Right ventricle myocardium inferior (tissue), 1 donor: ENCODE data around the gene FOXP2. TPM values are rescaled to one million over a fixed set of nuclear protein-coding genes. Genes with fewer than 3 reads are reported as not detected.
"Not testable (repeated sequence)": the region's sequence is repeated elsewhere in the genome, so short reads cannot be mapped to it uniquely, and the experiment has no call there.

Source experiments
- ATAC-seq: fragments of 200-7000 bp; cut with Tn5 transposase; one replicate; pipeline ENCODE4 v1.9.1; 2020; ENCODE audit warnings: mild to moderate bottlenecking, moderate library complexity
- DNase-seq: peaks from one replicate; pipeline ENCODE4 v3.0.0; 2021; ENCODE audit errors: missing footprints
- intact Hi-C: fragments of 100-400 bp; cut with DNase I; formaldehyde crosslinking; loops from one replicate; pipeline ENCODE4 v1.11.0; 2022
- total RNA-seq: library from RNA; stranded (reverse); fragmentation: NEBNext Ultra II Directional; extraction: Animal tissue kit (Norgen Biotek cat#: 25700); gene quantifications from one replicate; pipeline ENCODE4 v1.2.1, GENCODE V29; 2021
- donor health status: DM: no; HTN: yes; CAD: no; lungs with severe emphysema.

FOXP2 gene
- total RNA-seq, 1 donor from 2014 or later = 2.4 TPM

DNA sequence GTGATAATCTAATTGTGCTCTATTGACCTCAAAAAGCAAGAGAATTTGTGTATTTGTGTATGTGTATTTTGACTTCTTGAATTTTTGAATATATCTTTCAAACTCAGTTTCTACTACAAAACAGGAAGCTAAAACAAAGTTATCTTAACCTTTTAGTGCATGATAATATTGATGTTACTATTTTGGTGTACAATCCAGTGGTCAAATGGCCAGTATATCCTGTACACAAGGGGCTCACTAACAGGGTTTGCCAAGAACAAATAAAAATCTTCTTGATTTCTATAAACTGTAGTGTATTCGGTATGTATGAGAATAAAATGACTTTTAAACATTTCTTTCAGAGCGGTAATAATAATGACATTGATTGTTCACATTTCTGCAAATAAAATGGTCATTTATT is 69.6 kb downstream of the FOXP2 start:
- no peak for ATAC-seq
- intact Hi-C loops = no loop called here
- DNase-seq = no peak

DNA sequence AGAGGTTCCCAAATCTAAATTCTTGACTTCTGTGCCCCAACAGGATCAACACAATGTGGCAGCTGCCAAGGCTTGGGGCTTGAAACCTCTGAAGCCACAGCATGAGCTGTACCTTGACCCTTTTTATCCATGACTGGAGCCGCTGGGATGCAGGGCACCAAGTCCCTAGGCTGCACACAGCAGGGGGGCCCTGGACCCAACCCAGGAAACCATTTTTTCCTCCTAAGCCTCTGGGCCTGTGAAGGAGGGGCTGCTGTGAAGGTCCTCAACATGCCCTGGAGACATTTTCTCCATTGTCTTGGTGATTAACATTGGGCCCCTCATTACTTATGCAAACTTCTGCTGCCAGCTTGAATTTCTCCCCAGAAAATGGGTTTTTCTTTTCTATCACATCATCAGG is 72.6 kb downstream of the FOXP2 start:
- ATAC-seq = no peak
- DNase-seq = no peak
- intact Hi-C loops = no loop called here

DNA sequence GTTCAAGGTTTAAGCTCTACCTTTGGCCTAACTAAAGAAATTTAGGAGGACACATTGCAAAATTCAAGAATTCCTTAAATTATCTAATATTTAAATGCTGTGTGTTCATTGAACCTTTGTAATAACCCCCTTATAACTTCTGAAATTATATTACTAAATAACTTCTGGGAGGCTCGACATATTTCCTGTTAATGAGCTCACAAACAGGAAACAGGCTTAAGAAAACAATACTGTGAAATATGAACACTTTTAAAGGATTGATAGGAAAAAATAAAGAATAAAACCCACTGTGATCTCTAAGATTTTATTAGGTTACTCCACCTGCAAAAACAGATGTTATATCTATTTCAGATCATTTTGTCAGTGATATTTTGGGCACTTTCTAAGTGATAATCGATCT is 74.1 kb downstream of the FOXP2 start:
- ATAC-seq = no peak
- intact Hi-C loops = no loop called here
- DNase-seq = no peak

DNA sequence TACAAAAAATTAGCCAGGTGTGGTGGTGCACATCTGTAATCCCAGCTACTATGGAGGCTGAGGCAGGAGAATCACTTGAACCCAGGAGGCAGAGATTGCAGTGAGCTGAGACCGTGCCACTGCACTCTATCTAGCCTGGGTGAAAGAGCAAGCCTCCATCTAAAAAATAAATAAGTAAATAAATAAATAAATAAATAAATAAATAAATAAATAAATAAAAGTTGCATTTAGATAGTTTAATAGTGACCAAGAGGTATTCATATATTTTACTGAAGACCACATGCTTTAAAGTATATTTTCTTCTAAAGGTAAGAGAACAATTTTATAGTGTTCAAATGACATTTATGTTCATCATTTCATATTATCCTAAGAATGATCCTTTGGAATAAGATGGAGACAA is 82.9 kb downstream of the FOXP2 start:
- intact Hi-C loops, DNase-seq, ATAC-seq: not testable (repeated sequence)

DNA sequence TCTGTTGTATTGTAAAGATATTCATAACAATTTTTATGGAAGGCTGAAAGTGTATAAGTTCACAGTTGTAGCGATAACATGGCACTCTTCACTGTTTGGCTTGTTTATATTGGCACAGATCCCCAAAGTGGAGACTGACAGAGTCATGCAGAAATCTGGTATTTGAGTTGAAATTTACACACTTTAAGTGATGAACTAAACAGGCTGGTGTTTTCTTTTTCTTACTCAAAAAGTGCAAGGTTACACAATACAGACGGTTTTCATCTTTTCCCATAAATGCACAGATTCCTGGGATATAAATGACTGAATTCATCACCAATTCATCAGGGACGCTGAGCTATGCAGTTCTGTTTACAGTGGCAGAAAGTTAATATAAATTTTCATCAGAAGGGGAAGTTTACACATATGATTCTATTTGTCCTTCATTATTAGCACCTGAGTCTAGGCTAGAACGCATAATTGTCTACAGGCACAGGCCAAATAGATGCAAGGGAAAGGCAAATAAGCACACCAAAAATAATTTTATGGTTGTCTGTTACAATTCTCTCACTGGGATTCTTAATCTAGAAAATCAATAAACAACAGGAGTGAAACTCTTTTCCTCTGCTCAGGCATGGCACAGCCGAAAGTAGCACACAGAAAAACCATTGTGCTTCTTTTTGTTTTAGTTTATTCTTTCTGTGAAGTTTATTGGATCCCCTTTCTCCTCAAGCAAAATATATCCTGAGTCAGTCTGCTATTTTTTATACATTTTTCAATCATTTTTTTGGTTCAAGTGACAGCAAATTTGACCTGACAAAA is 88.0 kb downstream of the FOXP2 start:
- DNase-seq (no peak), ATAC-seq (no peak)
- intact Hi-C loops = no loop called here

DNA sequence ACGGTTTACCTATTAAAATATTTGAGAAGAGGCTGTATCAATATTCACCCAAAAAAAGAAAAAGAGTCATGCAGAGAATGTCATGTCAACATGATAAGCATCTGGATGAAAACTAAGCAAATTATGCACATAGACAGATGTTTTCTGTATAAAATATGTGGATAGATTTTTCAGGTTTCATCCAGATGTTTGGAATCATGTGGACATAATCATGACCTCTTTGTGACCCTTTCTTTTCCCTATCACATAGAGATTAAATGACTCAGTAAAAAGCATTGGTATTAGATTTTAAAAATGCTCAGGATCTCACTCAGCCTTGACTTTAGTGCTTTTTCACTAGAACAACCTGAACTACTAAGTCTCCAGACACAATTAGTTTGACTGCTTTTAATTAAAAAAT is 90.0 kb downstream of the FOXP2 start:
- no peak for ATAC-seq
- DNase-seq = no peak
- intact Hi-C loops = no loop called here

DNA sequence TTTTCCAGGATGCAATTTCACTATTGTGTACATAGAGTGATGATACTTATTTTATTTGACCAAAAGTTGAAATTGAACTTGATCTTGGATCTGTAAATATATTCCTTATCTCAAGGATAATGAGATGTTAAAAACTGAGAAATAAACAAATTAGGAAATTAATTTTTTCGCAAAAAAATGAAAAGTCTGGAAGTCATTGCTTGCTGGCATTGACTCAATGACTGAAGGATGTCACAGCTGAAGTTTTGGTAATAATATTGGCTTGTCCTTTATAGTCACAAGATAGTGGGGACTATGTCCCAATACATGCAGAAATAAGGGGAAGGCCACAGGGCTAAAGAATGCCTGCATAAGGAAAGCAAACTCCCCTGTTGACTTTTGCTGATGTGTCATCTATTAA is 92.8 kb downstream of the FOXP2 start:
- intact Hi-C loops = no loop called here
- ATAC-seq (no peak), DNase-seq (no peak)

DNA sequence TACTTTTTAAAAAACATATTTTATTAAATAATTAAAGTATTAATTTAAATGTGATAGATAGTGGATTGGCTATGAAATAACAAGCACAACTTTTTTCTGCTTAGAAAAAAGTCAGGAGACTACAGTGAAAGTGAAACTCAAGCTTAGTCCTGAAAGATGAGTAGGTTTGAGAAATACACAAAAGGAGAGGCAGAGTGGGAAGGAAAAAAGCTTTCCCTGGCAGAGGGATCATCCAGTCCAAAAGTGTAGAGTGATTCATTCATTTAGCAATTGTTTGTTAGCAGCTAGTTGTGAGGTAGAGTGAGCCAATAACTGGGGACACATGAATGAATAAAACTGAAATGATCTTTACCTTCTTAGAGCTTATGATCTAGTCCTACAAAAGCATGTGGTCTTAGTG is 93.5 kb downstream of the FOXP2 start:
- no peak for DNase-seq
- intact Hi-C loops = no loop called here
- peak; percentile 28 for ATAC-seq

DNA sequence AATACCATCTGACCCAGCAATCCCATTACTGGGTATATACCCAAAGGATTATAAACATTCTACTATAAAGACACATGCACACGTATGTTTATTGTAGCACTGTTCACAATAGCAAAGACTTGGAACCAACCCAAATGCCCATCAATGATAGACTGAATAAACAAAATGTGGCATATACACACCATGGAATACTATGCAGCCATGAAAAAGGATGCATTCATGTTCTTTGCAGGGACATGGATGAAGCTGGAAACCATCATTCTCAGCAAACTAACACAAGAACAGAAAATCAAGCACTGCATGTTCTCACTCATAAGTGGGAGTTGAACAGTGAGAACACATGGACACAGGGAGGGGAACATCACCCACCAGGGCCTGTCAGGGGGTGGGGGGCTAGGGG is 96.2 kb downstream of the FOXP2 start:
- peak; percentile 37 for DNase-seq
- intact Hi-C loops, ATAC-seq: not testable (repeated sequence)

DNA sequence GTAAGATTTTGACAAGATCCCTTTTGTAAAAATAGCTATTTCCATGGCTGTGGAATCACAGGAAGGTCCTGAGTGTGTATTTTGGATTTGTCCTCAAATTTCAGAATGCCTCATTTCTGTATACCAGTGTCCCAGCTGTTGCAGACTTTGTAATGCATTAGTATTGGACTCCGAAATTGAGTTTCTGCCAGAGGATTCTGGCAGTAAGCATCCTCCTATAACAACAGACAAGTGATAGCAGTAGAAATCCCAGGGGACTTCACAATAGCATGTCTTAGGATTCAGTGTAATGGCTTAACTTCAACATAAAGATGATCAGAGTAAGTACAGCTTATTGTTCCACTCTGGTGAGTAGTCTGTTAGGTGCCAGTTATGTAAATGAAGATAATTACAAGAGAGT is 104.6 kb downstream of the FOXP2 start:
- intact Hi-C loops = no loop called here
- DNase-seq = no peak
- ATAC-seq = peak; percentile 56

DNA sequence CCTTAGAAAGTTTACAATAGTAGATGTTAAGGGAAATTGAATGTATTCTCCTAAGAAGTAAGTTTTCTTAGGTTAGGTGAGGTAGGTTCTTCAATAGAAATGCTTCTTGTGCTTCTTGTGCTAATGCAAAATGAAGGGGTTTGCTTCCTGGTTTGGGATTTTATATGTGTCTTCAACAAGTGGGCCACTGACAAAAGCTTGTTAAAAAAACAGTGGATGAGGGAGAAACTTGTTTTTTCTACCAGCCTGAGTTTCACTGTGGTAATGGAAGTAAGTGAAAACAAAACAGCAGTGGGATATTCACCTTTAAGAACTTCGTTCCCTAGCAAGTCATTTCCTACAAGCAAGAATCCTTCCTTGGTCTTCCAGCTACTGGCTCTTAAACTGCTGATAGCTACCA is 107.5 kb downstream of the FOXP2 start:
- no peak for ATAC-seq
- no peak for DNase-seq
- intact Hi-C loops = no loop called here

DNA sequence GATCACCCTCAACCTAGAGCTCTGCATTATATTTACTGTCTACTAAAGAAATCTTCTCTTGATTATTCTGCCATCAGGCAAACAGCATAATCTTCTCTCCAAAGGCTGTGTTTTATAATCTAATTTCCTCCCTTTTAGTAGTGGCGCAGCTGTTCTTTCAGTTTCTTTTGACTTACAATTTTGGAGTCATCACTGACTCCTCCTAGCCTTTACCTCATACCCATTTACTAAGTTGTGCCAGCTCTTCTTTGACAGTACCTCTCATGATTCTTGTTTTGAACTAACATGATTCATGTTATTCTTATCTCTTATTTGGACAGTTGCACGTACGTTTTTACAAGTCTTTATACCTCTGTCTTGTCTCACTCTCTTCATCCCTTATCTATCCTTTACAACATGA is 113.0 kb downstream of the FOXP2 start:
- intact Hi-C loops = no loop called here
- ATAC-seq (peak; percentile 23), DNase-seq (no peak)

DNA sequence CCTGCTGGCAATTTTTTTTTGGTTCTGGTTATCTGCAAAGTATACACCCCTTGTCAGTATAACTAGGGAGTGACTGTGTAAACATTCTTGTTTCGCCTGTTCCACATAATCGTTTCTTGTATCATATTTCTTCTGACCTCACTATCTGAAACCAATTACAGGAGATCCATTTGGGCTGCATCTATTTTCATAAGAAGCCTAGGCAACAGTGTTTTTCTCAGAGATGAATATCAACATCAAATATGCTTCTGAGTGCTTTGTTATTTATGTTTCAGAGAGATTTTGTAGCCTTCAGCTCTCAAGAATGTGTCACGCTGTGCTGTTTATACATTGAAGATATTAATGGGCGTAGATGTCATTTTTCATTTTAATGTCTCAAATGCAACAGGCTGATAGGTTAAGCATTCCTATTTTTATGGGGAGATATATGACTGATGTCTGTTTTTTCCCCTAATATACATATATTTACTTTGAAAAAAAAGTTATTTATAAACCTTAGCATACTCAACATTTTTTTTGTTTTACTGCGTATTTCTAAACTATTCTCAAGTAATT is 115.5 kb downstream of the FOXP2 start:
- ATAC-seq (no peak), DNase-seq (no peak)
- intact Hi-C loops = loop anchor here (5.0 kb wide), 1 partner anchor 443 kb away; no protein-coding TSS in a partner anchor

DNA sequence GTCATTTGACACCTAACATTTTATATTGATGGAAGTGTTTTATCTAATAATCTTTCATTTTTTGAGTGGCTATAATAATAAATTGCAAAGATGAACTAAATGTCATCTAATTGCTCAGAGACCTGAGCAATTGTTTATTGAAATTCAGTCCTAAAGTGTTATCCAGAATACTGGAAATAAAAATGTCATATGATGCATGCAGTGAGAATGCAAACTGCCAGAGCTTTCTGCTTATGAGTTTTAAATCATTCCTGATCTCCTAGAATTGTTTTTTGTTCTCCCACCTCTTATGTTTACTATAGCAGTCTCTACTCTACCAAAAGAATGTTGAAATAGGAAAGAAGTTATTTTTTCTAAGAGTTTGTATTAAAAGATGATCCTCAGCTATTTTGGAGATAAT is 116.7 kb downstream of the FOXP2 start:
- DNase-seq (no peak), ATAC-seq (no peak)
- intact Hi-C loops = loop anchor here (5.0 kb wide), 1 partner anchor 444 kb away; no protein-coding TSS in a partner anchor

DNA sequence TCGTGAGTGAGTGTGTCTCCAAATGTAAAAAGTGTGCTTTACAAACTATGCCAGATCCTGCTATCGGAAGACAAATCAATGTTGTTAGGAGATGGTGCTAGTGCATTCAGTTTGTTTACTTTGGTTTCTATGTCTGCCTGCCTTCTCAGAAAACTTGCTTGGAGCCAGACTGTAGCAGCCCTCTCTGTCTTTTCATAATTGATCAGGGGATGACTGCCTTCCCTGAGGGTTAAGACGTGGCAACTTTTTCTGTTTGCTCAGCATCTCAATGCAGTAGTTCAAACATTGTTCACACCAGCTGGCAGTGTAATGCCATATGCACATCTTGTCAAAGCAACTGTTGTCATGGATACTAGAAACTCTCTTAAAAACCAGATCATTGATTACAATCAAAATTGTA is 118.5 kb downstream of the FOXP2 start:
- DNase-seq (no peak), ATAC-seq (no peak)
- intact Hi-C loops = loop anchor here (5.0 kb wide), 1 partner anchor 446 kb away; no protein-coding TSS in a partner anchor

DNA sequence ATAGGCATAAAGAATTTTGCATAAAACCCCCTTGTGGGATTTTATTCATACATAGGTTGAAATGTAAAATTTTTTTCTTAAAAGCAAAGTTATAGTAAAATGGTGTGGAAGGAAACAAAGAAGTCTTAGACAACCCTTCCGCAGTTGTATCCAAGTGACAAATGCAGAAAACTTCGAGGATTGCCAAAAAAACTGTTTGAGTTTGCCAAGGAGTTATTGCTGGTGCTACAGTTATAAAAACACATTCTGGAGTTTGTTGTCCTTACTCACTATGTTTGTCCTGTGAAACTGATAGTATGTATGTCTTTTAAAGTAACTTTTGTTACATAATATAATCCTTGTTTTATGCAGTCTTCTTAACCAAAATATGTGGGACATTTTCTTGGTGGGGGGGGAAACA is 120.3 kb downstream of the FOXP2 start:
- peak; percentile 48 for ATAC-seq
- no peak for DNase-seq
- intact Hi-C loops = loop anchor here (5.0 kb wide), 1 partner anchor 448 kb away; no protein-coding TSS in a partner anchor

DNA sequence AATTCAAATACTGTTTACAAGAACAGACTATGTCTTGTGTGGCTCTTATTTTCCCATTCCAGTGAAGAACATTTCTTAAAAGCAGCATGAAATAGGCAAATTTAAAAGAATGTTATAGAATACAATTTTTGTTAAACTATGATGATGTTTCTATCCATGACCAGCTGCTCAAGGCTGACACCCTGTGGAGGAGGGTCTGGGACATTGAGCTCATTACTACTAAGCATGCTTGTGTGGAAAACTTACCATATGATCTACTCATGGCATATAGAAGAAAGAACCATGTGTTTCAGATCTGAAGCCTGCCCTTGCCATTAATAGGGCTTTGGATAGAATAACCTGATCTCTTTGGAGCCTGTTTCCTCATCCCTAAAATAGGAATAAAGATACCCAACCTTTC is 125.0 kb downstream of the FOXP2 start:
- DNase-seq = no peak
- intact Hi-C loops = no loop called here

DNA sequence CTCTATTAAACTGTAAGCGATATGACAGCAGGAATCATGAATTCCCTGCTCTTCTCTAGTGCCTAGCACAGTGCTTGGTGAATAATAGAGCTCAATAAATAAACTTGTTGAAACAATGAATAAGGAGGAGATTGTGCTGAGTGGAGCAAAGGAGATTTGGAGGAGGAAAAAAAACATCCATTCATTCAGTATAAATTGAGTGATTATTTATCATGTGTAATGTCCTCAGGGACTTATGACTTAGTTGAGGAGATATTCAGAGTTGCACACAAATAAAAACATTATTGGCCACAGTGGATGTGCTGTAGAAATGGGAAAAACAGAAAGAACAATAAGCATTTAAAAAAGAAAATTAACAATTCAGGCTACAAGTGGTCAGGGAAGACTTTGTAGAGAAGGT is 125.7 kb downstream of the FOXP2 start:
- ATAC-seq (no peak), DNase-seq (no peak)
- intact Hi-C loops = no loop called here

More for the DNA sequence above, 125.0 kb downstream of the FOXP2 start:
- ATAC-seq = no peak

DNA sequence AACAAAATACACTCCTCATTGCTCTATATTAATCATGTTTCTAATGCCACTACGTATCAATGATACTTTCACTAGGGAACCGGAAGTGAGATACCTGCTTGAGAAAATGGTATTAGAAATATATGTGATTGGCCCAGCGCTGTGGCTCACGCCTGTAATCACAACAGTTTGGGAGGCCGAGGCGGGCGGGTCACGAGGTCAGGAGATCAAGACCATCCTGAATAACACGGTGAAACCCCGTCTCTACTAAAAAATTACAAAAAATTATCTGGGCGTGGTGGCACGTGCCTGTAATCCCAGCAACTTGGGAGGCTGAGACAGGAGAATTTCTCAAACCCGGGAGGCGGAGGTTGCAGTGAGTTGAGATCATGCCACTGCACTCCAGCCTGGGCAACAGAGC is 132.7 kb downstream of the FOXP2 start:
- intact Hi-C loops, DNase-seq, ATAC-seq: not testable (repeated sequence)
